Measurements from ENCODE around the gene HSD17B8. TPM values are rescaled to one million over a fixed set of nuclear protein-coding genes. Genes with fewer than 3 reads are reported as not detected.

Gene HSD17B8
- total and polyA plus RNA-seq, 8 donors = 8.0 to 29.9 (median 21.5) TPM; not detected in 1

DNA sequence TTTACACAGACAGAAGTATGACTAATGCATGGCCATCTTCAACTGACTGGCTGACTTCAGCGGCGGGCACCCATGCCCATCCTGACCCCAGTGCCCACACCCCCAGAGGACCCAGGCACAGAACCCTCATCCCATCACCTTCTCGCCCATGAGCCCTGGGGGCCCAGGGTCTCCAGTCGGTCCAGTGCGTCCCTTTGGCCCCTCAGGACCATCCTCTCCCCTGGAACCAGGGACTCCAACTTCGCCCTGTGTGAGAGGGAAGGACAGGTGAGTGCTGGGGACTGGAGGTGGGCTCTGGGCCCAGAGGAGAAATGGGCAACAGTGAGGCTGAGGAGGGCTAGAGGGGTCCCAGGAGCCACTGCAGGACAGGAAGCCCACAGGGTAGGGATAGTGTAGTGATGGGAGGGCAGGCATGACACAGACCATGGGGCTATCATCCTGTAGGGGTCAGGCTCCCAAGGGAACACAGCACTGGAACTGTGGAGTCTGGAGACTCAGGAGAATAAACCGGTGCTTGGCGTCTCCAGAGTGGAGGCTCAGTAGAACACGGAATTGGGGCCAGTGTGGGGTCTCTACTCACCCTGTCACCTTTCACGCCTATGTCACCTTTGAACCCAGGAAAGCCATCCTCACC is 28.9 kb upstream of the HSD17B8 start:
- 70 to 85% (median 72%) methylated on average over 10 of the region's 10 CpGs for WGBS, 5 donors
- DNase-seq = no peak
- no peaks in the 10 kb centered on the region for H3K9me3 ChIP-seq
- no peak overlapping the region for H3K27ac ChIP-seq
- H3K27me3 ChIP-seq = peaks cover 0 to 18% (median 6%) of the 10 kb centered on the region in 3 donors
- no peak overlapping the region for H3K4me3 ChIP-seq
- no peaks in the 10 kb centered on the region for H3K4me1 ChIP-seq
- intact Hi-C loops (cut with DNase I; ENCODE audit: low total_unique reads) = no loop called here
- H3K36me3 ChIP-seq = no peaks in the 10 kb centered on the region
- TF ChIP-seq EP300 (IDR thresholded peaks at IDR 0.05) = no peak
- TF ChIP-seq POLR2AphosphoS5 (IDR thresholded peaks at IDR 0.05) = no peak
- TF ChIP-seq POLR2A (IDR thresholded peaks at IDR 0.05) = no peak
- TF ChIP-seq, protein P1, sequence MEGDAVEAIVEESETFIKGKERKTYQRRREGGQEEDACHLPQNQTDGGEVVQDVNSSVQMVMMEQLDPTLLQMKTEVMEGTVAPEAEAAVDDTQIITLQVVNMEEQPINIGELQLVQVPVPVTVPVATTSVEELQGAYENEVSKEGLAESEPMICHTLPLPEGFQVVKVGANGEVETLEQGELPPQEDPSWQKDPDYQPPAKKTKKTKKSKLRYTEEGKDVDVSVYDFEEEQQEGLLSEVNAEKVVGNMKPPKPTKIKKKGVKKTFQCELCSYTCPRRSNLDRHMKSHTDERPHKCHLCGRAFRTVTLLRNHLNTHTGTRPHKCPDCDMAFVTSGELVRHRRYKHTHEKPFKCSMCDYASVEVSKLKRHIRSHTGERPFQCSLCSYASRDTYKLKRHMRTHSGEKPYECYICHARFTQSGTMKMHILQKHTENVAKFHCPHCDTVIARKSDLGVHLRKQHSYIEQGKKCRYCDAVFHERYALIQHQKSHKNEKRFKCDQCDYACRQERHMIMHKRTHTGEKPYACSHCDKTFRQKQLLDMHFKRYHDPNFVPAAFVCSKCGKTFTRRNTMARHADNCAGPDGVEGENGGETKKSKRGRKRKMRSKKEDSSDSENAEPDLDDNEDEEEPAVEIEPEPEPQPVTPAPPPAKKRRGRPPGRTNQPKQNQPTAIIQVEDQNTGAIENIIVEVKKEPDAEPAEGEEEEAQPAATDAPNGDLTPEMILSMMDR (IDR thresholded peaks at IDR 0.05) = no peak

DNA sequence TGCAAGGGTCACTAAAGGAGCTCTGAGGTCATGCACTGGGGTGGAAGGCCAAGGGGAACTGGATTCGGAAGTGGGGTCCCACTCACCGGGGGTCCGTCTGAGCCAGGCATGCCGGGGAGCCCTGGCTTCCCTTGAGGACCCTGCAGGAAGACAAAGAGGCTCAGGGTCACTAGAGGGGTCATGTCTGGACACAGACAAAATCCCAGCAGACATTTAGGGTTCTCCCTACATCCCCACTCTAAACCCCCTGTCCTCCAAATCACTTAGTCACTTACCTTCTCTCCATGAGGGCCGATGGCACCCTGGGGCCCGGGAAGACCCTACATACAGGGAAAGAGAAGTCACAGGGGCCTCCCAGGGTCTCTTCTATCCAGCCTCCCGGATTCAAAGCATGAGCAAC is 27.5 kb upstream of the HSD17B8 start:
- Histone ChIP-seq H3K4me3 (no peak overlapping the region), H3K27me3 (peaks cover 0 to 18% (median 6%) of the 10 kb centered on the region in 3 donors), H3K36me3 (no peaks in the 10 kb centered on the region), H3K4me1 (no peaks in the 10 kb centered on the region), H3K27ac (no peak overlapping the region), H3K9me3 (no peaks in the 10 kb centered on the region)
- DNase-seq = no peak
- TF ChIP-seq POLR2A (IDR thresholded peaks at IDR 0.05) (no peak), EP300 (IDR thresholded peaks at IDR 0.05) (no peak)
- TF ChIP-seq, protein P1 (IDR thresholded peaks at IDR 0.05) = no peak
- intact Hi-C loops (cut with DNase I; ENCODE audit: low total_unique reads) = no loop called here
- WGBS, 5 donors = 81 to 95% (median 89%) methylated on average over 7 of the region's 7 CpGs

DNA sequence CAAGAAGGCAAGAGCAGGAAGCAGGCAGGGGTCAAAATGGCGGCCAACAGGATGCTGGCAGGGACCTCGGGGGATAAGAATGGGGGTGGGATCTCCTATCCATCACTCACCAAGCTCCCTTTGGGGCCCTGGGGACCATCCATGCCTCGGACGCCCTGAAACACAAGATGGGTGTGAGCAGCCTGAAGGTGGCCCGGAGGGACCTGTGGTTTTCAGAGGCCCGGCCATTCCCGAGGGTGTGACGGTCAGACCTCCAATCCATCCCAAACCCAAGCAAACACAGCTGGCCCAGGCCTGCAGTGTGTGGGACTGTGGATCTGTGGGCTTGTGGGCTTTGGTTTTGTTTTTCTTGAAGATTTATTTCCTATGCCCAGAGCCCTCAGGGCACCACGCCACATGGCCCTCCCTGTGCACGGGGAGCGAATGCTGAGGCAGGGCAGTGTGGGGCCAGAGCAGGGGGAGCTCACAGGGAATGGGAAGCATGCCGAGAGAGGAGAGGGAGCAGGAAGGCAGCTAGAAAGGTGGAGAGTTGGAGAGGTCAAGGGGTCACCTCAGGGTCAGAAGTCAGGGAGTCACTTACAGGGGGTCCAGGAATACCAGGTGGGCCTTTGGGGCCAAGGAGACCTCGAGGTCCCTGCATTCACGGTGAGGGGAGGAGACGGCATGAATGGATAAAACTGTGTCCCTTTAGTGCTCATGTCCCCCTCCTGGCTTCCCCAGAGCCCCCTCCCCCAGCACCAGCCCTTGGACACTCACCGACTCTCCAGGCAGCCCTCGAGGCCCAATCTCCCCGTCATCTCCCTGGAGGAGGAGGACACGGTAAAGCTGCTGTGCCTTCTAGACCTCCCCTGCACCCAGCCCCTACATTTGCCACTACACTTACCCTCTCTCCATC is 26.7 kb upstream of the HSD17B8 start:
- Histone ChIP-seq H3K36me3 (no peaks in the 10 kb centered on the region), H3K4me1 (no peaks in the 10 kb centered on the region), H3K27ac (no peak overlapping the region), H3K4me3 (no peak overlapping the region), H3K9me3 (no peaks in the 10 kb centered on the region), H3K27me3 (peaks cover 0 to 12% (median 1%) of the 10 kb centered on the region in 3 donors)
- intact Hi-C loops (cut with DNase I; ENCODE audit: low total_unique reads) = no loop called here
- 83 to 87% (median 85%) methylated on average over 19 of the region's 19 CpGs for WGBS, 5 donors
- TF ChIP-seq EP300 (IDR thresholded peaks at IDR 0.05) (no peak), POLR2AphosphoS5 (IDR thresholded peaks at IDR 0.05) (no peak), POLR2A (IDR thresholded peaks at IDR 0.05) (no peak)
- TF ChIP-seq, protein P1 (IDR thresholded peaks at IDR 0.05) = no peak
- no peak for DNase-seq

GRCh38 chr6:33178755-33179475 is 25.5 kb upstream of the HSD17B8 start:
- Histone ChIP-seq H3K36me3 (no peaks in the 10 kb centered on the region), H3K27me3 (peaks cover 0 to 7% (median 0%) of the 10 kb centered on the region in 3 donors), H3K27ac (no peak overlapping the region), H3K4me3 (no peak overlapping the region), H3K4me1 (no peaks in the 10 kb centered on the region), H3K9me3 (no peaks in the 10 kb centered on the region)
- 71 to 88% (median 86%) methylated on average over 6 to 10 of the region's 10 CpGs for WGBS, 5 donors
- TF ChIP-seq POLR2AphosphoS5 (IDR thresholded peaks at IDR 0.05) = no peak
- TF ChIP-seq EP300 (IDR thresholded peaks at IDR 0.05) = no peak
- no peak for TF ChIP-seq POLR2A (IDR thresholded peaks at IDR 0.05)
- no peak for DNase-seq
- intact Hi-C loops (cut with DNase I; ENCODE audit: low total_unique reads) = no loop called here
